GM19099 (cell line): ENCODE measurements around the gene YES1.

Experiments
- POLR2A ChIP-seq: IDR thresholded peaks from 3 replicates; pipeline ENCODE4 v1.6.1; 2011; ENCODE audit warnings: low read depth; ENCODE audit not compliant: insufficient read length; ENCODE audit errors: extremely low read depth

YES1 gene

DNA sequence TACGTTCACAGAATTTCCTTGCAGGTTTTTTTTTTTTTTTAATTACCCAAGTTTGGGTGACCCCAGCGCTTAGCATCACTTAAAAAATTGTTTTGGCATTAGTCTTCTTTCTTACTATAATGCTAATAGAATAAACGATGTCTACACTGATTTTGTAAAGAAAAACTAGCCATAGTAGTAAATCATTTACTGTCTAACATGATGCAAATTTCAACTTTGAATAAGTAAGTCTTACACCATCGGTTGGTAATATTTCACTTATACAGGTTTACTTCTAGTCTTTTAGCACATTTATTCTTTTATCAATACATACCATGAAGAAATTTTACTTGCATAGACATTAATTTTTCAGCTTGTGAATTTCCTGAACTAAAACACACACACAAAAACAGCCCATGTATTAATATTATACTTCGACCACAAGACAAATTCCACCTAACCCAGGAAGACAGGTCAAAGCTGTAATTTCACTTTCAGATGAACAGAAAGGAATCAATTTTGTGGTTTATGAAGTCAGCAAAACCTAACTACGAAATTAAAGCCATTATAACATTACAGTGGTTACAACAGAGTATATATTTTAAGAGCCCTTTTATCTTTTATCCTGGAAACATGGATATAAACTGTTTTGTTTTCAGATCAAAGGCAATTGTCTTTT lies 1.9 kb downstream of the YES1 start:
- TF ChIP-seq POLR2A = no peak

DNA sequence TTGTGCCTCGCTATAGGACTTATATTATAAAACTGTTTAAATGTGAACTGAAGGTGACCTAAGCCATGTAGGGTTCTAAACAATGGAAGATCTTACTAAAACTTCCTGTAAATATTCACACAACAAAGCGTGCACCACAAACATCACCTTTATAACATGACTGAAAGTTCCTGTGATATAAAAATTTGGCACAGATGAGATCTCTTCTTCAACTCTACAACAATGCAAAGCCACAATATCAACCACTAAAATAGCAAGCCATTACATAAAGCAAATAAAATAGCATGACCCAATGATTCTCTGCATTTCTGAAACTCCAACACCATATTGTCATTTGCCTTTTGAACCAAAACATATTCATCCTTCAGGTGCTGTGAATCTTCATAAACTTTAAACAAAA lies 3.5 kb downstream of the YES1 start:
- TF ChIP-seq POLR2A = no peak

DNA sequence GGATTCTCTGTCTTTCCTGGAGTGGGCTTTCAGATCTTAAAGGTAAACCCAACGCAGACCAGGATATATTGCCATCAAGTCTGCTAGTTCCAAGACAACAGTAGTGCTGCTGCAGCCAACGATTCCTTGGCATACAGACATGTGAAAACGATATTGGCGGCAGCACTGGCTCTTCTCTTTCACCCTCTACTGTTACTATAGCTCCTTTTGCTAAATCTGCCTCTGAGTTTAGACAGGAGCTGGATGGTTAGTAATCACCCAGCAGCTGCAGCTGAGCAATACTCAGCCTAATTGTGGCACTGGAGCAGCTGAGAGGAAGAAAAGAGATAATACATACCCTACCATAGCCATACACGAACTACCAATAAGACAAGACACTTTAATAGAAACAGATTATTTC lies 4.0 kb downstream of the YES1 start:
- no peak for TF ChIP-seq POLR2A

DNA sequence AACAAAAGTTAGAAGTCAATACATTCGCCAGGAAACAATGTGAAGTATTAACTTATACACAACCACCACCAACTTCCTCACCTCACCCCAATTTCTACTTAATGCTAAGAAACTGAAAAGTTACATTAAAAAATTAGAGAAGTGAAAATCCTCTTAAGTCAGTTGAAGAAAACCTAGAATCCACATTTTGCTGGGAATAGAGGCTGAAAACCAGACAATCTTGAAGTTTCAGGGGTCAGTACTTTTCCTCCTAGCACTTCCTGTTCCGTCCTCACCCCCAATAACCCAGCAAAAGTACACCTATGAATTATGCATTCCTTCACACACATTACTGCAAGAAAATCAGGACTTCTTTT lies 6.3 kb downstream of the YES1 start:
- no peak for TF ChIP-seq POLR2A

DNA sequence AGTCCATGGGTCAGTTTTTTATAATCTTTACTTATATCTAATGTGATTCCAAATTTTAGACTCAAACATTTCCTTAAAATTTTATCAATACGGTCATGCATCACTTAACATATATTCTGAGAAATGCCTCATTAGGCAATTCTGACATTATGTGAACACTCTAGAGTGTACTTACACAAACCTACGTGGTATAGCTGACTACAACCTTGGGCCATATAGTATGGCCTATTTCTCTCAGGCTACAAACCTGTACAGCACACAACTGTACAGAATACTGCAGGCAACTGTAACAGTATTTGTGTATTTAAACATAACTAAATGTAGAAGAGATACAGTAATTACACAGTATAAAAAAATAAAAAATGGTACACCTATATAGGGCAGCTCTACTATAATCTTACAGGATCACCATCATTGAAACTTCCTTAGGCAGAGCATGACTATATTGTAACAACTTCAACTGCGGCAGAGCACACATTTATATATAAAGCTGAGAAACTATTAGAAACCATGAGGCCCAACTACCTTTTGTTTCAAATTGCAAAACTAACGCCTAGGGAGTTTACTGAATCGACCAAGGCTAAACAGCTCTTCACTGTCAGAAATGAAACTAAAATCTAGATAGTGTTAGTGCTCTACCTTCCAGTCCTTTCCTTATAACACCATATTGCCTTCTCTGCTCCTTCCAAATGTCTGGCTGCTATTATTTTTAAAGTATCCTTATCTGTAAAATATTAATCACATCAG lies 6.9 kb downstream of the YES1 start:
- TF ChIP-seq POLR2A = no peak

DNA sequence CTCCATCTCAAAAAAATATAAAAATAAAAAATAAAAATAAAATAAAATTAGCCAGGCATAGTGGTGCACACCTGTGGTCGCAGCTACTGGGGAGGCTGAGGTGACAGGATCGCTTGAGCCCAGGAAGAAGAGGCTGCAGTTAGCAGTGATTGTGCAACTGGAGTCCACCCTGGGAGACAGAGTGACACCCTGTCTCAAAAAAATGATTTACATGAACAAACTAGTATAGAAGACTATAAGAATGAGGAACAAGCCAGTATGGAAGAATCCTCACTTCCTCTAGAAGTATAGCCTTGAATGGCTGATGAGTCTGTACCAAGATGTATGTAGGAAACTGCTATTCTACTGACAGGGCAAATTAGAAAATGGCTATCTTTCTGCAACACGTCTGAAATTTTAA lies 10.9 kb downstream of the YES1 start:
- no peak for TF ChIP-seq POLR2A

DNA sequence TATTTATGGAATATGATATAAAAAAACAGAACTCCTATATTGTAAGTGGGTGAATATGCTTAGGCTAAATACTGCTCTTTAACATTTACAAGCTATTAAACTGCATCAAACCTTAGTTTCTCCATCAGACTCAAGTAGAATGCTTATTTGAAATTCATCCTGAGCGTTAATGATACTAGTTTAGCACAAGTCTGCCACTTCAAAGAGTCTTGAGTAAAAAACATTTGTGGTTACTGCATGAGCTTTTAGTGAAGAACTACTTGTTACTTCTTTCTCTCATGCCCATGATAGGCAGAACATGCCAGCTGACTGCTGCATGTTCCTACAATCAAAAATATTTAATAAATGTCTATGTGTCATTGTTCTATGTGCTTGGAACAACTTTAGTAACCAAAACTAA lies 12.1 kb downstream of the YES1 start:
- TF ChIP-seq POLR2A = no peak

DNA sequence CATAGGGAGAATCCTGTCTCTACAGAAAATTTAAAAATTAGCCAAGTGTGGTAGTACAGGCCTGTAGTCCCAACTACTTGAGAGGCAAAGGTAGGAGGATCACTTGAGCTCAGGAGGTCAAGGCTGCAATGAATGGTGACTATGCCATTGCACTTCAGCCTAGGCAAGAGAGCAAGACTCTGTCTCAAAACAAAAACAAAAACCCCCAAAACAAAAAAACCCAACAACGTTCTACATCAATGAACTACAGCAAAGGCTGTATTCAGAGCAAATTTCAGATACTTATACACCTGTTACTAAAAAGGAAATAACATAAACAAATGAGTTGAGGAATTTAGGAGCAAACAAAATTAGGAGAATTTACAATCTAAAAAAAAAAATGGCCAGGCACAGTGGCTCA lies 22.6 kb downstream of the YES1 start:
- no peak for TF ChIP-seq POLR2A

DNA sequence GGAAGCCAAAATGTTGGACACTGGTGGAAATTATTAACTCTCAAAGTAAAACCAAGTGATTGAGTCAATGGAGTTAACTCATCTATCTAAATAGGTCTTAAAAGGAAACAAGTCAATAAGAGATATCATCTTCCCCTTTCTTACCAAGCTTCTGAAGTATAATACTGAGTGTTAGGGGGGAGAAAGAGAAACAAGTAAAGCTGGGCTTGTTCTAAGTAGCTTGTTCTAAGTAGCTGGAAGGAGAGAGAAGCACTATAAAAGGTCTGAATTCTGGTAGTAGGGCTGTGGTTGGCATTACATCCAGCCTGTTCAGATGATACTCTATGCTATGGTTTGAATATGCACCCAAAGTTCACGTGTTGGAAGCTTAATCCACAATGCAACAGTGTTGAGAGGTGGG lies 26.8 kb downstream of the YES1 start:
- no peak for TF ChIP-seq POLR2A

DNA sequence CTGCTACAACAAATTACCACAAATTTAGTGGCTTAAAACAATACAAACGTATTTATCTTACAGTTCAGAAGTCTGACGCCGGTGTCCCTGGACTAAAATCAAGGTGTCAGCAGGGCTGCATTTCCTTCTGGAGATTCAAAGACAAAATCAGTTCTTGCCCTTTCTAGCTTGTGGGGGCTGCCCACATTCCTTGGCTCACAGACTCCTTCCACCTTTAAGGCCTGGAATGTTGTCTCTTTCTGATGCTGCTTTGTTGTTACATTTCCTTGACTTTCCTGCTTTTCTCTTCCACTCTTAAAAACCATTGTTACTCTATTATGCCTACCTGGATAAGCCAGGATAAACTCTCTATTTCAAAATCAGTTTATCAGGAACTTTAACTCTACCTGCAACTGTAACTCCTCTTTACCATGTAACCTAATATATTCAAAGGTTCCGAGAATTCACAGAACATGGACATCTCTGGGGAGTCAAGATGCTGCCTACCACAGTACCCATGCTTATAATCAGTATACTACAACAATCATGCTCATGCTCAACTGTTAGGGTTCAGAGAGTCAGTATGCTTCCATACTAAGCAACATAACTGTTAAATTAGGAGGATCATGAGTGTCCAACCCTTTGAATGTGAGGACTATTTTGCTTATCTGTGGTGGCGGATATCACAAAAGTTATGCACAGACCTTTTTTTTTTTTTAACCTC lies 27.4 kb downstream of the YES1 start:
- no peak for TF ChIP-seq POLR2A

DNA sequence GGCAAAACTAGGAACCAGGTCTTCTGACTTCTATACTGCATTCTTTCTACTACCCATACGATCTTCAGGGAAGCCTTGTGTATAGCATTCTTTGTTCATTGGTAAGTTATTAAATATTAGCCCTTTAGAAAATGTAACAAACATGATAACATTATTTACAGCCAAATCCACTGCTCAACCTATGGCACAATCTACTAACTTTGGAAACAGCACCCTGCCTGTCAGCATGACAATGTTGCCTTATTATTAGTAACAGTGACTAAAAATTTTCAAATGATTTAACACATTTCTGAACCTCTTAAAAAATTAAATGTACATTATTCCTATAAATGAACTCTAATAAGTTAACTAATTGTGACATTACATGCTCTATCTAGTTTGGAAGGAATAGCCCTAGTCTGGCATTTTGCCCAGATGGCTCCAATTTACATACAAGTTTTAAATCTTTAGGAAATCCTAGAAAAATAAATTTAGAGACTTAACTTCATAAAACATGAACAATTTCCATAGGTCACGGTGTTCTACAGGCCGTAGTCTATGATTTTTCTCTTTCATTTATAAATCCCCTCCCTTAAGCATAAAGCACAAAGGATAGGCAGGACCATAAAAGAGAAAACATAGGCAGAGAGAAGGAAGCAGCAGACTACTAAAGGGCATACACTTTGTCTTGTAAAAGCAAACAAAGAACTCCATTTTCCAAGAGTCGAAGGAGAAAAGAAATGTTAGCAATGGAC lies 33.7 kb downstream of the YES1 start:
- TF ChIP-seq POLR2A = no peak

DNA sequence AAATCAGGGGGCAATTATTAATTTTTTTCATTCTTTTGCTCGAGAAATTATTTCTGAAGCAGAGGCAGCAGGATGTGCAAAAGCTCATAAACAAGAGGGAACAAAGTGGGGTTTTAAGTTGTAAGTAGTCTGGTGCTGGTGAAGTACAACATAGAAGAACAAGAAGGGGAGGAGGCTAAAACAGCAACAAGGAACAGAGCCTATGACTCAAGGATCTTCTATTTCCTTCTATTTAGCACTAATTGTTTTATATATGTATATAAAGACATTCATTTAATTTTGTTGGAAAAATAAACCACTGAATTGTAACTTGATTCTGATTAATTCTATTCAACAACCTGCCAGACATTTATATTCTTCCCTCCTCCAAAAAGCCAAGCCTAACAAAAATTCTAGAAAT lies 35.0 kb downstream of the YES1 start:
- no peak for TF ChIP-seq POLR2A

DNA sequence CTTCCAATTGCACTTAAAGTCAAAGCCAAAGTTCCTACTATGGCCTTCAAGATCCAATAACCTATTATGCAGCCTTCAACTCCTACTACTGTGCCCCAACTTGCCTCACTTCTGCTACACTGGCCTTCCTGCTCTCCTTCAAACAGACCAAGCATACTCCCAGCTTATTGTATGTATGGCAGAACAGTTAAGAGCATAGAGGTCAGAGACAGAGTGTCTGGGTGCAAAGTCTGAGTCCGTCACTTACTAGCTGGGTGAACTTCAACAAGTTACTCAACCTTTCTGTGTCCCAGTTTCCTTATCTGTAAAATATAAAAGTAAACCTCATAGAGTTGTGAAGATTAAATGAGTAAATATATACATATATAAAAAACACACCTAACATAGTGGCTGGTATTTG lies 37.2 kb downstream of the YES1 start:
- TF ChIP-seq POLR2A = no peak

DNA sequence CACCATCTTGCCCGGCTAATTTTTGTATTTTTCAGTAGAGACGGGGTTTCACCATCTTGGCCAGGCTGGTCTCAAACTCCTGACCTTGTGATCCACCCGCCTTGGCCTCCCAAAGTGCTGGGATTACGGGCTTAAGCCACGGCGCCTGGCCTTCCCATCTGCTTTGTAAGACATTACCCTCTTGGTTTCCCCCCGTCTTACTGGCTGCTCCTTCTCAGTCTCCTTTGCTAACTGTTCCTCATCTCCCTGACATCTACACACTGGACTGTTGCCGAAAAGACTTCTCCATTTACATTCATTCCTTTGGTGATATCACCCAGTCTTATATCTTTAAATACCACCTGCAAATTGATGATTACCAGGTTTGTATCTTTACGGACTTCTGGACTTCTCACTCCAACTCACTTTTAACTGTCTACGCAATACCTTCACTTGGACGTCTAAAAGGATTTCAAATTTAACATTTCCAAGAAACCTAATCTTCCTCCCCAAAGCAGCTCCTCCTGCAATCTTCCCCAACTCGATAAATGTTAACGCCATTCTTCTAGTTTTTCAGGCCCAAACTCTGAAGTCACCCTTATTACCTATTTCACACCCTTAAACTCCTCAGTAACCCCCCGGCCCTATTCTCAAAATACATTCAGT lies 37.9 kb downstream of the YES1 start:
- TF ChIP-seq POLR2A = no peak

DNA sequence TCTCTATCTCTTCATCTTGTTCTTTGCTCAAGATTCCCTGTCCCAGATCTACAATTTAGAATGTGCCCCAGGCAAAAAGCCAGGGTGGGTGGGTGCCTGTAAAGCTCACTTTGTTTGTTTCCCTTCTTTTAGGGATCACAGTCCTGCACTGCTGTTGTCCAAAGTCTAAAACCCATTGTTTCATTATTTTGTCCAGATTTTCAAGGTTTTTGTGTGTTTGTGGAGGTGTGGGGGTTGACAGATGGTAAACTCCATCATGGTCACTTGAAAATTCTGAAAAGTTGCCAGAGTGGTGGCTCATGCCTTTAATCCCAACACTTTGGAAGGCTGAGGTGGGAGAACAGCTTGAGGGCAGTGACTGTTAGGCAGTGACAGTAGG lies 41.5 kb downstream of the YES1 start:
- TF ChIP-seq POLR2A = no peak

DNA sequence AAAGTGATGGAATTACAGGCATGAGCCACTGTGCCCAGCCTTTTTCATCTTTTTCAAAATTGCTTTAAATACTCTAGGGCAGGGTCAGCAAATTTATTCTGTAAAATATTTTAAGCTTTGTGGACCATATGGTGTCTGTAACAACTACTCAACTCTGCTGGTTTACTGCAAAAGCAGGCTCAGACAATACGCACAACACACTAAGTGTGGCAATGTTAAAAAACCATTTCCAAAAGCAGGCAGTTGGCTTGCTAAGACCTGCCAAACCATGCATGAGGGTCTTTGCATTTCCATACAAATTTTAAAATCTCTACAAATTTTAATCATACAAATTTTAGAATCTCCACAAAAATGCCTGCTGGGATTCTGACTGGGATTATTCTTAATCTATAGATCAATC lies 44.1 kb downstream of the YES1 start:
- TF ChIP-seq POLR2A = no peak
